ENCODE data around the gene ZNF792.
"Not testable (repeated sequence)": the region's sequence is repeated elsewhere in the genome, so short reads cannot be mapped to it uniquely, and the experiment has no call there.

Gene ZNF792

DNA sequence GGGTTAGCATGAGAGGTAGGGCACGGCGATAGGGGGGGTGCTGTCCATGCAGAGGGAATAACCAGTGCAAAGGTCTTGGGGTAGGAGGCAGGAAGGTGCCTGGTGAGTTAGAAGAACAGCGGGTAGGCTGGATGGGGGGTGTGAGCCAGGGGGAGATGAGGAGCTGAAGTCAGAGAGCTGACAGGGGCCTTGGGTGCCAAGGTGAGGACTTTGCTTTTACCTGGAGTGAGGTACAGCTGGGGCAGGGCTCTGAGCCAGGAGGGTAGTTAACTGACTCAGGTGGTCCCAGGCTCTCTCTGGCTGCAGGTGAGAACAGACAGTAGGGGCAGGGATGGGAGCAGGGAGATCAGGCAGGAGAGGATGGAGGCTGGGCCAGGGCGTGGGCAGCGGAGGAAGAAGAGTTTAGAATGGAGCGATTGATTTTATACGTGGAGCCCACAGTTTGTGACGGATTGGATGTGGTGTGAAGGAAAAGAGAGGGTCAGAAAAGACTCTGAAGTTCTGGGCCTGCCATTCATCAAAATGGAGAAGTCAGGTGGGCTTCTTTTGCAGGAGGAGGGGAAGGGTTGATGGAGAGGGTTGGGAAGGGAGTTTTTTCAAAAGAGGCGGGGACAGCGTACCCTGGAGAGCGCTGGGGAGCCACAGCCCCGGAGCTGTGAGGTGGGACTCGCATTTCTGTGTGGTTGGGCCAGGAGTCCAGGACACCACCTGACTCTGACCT lies 34.9 kb upstream of the ZNF792 start:
- DNase-seq (ENCODE audit: low spot score), result no peak

DNA sequence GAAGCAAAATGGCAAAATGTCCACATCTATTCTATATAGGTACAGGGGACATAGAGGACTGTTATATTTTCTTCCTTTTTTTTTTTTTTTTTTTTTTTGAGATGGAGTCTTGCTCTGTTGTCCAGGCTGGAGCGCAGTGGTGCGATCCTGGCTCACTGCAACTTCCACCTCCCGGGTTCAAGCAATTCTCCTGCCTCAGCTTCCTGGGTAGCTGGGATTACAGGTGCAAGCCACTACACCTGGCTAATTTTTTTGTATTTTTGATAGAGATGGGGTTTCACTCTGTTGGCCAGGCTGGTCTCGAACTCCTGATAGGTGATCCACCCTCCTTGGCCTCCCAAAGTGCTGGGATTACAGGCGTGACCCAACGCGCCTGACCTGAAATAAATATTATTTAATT lies 34.2 kb upstream of the ZNF792 start:
- not testable (repeated sequence) for DNase-seq (ENCODE audit: low spot score)

DNA sequence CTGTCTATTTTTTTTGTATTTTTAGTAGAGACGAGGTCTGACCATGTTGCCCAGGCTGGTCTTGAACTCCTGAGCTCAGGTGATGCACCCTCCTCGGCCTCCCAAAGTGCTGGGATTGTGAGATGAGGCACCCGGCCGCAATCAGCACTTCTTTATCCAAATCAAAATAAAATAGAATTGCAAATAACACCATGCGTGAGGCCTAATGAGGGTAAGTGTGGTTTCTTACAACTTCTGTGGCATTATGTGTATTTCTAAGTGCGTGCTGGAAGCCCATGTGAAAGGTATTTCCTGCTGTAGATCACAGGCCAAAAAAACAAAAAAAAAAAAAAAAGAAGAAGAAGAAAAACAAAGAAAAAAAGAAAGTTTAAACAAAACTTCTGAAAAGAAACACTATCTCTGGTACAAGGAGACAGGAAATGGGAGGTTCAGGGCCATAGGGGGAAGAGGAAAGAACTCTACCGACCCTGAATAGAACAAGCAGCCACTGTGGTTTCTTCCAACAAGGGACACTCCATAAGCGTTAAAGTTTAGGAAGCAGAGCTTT lies 33.1 kb upstream of the ZNF792 start:
- DNase-seq (ENCODE audit: low spot score), result no peak

DNA sequence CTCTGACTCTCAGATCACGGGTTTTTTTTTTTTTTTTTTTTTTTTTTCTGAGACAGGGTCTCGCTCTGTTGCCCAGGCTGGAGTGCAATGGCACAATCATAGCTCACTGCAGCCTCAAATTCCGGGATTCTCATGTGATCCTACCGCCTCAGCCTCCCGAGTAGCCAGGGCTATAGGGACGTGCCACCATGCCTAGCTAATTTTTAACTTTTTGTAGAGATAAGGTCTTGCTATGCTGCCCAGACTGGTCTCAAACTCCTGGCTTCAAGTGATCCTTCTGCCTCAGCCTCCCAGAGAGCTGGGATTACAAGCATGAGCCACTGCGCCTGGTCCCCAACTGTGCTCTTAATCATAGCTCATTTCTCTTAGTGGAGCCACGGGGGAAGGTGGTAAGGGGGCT lies 31.5 kb upstream of the ZNF792 start:
- no peak for DNase-seq (ENCODE audit: low spot score)

DNA sequence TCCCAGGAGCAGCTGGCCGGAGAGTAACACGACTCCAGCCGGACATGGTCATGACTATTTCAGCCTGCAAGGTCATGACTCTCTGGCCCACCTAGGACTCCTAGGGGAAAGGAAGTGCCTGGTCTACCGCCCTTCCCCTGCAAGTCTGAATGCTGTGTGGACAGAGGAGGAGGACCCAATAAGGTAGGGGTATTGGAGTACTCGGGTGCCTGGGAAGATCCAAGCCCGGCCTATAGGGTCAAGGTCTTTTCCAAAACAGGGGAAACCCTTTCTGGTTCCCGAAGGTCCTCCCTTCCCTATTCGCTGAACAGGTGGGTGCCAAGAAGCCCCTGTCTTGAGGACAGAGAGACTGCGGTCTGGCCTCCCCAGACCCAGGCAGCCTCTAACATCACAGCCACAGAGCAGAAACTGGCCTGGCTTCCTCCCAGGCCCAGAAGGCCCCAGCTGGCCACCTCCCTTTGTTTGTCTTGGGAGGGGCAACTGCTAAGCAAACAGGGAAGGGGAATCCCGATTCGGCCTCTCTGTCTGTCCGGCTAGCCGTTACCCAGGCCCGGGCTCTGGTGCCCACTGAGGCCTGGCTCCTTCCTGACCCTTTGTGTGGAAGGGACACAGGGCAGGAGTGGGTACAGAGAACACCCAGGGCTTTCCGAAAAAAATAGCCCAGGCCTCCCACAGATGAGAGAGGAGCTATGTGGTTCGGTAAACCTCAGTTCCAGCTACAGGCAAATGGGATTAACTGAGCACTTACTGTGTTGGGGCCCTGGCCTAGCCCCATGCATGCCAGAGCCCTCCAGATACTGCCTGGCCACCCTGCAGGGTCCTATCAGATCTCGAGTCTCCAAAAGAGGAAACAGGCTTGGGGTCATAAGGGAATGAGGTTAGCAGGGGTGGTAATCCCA lies 30.9 kb upstream of the ZNF792 start:
- no peak for DNase-seq (ENCODE audit: low spot score)

DNA sequence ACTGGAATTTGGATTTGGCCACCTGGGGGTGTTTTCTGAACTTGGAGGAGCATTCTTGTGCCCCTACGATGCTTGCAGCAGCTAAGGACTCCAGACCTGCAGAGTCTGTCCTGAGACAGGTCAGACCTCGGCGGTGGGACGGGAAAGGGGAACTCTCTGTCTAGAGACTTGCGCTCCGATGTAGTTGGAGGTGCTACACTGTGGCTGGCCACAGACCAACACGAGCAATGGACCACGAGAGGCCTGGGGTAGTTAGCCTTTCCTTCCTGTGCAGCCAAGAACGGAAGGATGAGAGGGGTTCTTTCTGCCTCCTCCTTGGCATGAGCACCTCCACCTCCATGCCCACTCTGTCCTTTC lies 30.2 kb upstream of the ZNF792 start:
- no peak for DNase-seq (ENCODE audit: low spot score)

DNA sequence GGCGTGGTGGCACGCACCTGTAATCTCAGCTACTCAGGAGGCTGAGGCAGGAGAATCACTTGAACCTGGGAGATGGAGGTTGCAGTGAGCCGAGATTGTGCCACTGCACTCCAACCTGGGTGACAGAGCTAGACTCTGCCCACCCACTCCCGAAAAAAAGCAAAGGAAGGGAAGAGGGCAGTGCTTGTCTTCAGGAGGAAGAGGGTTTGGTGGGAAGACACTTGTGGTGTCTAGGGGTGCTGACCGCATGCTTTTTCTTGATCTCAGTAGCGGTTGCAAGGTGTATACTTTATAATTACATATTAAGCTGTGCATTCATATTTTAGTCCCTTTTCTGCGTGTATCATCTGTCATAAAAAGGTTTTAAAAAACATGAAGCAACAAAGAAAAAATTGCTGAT lies 28.6 kb upstream of the ZNF792 start:
- DNase-seq (ENCODE audit: low spot score), result not testable (repeated sequence)

DNA sequence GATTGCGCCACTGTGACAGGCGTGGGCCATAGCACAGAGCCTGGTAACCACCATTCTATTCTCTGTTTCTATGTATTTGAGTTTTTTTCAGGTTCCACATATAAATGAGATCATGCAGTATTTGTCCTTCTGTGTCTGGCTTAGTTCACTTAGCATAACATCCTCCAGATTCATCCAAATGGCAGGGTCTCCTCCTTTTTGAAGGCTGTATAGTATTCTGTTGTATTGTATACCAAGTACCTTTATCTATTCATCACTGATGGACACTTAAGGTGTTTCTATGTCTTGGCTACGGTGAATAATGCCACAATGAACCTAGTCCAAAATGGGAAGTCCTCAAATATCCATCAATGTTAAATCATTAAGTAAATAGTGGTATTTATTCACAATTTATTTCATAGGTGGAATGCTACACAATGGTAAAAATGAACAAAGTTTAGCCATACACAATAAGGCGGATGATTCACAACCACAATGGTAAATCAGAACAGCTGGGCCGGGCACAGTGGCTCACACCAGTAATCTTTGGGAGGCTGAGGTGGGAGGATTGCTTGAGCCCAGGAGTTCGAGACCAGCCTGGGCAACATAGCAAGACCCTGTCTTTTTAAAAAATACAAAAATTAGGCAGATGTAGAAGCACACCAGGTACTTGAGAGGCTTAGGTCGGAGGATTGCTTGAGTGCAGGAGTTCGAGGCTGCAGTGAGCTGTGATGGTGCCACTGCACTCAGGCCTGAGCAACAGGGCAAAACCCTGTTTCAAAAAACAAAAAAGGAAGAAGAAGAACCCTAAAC lies 27.7 kb upstream of the ZNF792 start:
- no peak for DNase-seq (ENCODE audit: low spot score)

DNA sequence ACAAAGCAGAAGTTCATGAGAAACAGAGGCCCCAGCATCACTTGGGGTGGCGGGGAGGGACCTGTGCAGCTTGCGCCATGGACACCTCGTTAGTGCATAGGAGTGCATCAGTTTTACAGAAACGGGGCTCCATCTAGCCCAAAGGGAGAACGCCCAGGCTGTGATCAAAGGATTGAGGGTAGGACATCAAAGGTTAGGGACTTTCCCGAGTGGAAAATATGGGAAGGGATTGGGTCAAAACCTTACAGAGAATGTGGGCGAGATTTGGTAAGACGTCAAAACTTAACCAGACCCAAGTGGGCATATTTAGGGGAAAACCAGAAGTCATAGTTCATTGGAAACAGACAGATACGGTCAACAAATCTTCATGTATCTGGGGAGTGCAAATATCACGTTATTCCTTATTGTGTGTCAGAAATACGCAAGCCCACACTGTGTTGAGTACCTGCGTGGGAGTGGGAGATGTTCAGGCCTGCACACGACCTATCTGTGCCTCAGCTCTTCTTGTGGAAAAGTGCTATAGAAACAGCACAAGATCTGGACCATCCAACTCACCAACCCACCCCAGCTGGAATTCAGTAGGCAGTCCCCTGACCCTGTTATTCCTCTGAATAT lies 26.7 kb upstream of the ZNF792 start:
- no peak for DNase-seq (ENCODE audit: low spot score)

DNA sequence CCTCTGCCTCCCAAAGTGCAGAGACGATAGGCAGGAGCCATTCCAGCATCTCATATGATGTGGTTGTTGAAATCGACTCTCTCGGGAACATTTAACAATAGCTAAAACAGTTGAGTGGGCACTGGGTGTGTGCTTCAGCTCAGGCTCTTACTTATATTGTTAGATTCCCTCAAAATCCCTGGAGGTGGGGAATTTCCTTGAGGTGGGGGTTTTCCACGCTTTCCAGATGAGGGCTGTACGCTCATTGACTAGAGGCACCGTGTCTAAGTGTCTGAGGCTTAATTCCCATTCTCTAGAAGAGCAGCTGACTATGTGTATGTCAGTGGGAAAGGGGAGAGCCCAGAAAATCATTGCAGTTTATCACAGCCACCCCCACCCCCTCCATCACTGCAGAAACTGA lies 25.3 kb upstream of the ZNF792 start:
- DNase-seq (ENCODE audit: low spot score), result no peak

DNA sequence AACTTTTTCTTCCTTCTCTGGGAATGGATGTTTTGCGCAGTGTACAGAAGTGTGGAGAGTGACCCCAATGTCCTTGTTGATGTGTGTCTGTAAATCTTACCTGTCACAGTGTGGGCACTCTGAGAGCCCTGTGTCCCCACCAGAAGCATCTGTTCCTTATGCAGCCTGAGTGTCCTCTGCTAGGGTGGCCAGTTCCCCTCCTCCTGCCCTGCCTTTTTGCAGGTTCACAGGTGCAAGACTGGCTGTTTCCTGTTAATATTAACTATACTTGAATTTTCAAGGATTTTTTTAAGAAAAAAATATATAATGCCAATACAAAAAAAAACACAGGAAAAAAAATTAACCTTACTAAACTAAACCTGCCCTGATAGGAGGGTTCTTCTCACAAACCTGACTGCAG lies 24.1 kb upstream of the ZNF792 start:
- no peak for DNase-seq (ENCODE audit: low spot score)

DNA sequence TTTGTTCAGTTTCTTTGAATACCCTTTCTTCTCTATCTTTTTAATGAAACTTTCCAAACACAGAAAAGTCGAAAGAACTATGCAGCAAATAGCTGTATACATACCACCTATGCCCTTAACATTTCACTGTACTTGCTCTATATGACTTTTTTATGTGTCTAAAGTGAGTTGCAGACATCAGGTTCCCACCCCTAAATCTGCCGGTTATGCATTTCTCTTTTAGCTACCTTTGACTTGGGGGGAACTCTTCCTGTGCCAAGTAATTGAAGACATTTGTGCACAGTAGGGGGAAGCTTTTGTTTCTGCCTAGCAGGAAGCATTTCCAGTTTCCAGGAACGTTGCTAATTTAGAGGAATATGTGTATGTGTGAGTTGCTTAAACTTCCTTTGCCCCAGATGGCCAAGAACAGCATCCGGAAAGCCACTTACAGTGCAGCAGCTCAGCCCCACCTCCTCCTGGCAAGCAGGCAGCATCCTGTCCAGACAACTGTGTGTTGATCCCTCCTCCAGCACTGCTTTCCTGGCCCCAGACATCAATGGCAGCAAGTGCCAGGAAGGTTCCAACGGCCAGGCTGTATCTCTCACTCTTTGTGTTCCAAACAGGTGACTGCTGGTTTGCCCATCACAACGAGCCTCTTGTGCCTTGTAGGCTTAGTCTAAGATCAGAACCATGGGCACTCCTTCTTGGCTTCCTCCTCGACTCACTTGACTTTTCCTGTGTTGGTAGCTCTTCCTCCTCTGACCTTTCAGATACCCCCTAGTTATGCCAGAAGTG lies 21.4 kb upstream of the ZNF792 start:
- no peak for DNase-seq (ENCODE audit: low spot score)

DNA sequence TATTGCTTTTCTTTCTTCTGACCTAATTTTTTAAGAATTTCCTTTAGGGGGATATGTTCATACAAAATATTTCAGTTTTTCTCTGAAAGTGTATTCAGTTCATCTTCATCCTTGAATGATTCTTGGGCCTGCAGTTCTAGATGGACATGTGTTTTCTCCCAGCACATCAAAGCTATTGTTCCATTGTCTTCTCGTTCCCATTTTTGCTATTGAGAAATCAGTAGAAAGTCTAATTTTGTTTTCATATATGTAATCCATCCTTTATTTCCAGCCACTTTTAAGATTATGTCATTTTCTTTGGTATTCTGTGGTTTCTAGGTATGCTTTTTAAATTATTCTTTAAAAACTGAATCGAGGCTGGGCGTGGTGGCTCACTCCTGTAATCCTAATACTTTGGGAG lies 20.3 kb upstream of the ZNF792 start:
- DNase-seq (ENCODE audit: low spot score), result no peak

DNA sequence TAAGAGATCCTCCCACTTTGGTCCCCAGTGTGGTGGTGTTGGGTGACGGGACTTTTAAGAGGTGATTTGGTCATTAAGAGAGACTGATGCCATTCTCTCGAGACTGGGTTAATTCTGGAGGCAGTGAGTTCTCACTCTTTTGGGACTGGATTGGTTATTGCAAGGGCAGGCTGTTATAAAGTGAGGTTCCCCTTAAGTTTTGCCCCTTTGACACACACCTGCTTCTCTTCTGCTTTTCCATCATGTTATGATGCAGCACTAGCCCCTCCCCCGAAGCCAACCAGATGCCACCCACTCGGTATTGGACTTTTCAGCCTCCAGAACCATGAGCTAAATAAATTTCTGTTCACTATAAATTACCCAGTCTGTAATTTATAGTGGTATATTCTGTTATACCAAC lies 19.8 kb upstream of the ZNF792 start:
- DNase-seq (ENCODE audit: low spot score), result no peak

DNA sequence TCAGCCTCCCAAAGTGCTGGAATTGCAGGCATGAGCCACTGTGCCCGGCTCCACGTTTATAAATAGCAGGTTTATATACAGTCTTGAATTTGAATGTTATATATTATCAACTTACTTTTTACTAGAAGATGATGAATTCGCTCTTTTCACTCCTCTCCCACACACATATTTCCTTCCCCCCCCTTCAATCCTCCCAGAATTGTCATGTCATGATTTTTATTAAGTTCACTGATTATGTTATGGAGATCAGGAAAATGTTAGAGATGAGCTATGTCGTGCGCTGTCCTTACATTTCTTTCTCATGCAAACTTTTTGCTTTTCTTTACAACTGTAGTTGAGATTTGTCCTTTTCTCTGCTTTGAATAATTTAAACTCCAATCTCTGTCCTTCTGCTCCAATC lies 18.2 kb upstream of the ZNF792 start:
- no peak for DNase-seq (ENCODE audit: low spot score)

DNA sequence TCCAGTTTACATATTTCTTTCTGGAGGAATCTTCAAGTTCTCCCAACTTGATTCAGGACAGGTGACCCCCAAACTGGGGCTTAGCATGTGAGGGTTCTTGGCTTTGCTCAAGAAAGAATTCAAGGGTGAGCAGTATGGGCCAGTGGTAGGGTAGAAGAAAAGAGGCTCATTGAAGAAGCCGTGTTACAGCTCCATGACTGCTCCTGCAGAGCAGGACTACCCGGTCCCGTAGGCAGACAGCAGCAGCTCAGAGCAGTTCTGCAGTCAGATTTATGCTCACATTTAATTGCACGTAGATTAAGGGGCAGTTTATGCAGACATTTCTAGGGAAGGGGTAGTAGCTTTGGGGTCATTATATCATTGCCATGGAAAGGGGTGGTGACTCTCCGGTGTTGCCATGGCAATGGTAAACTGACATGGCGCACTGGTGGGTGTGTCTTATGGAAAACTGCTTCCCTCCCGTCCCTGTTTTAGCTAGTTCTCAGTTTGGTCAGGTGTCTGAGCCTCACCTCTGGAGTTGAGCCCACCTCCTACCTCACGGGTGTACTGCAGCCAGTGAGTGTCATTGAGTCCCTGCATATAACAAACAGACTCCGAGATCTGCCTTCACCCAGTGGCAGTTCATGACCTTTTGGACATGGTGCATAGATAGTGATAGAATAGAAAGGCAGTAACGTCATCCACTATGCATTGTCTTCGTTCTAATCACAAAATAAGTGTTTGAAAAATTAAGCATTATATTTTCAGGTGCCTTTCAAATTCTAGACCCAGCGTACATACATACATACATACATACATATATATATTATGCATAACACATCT lies 16.0 kb upstream of the ZNF792 start:
- no peak for DNase-seq (ENCODE audit: low spot score)

DNA sequence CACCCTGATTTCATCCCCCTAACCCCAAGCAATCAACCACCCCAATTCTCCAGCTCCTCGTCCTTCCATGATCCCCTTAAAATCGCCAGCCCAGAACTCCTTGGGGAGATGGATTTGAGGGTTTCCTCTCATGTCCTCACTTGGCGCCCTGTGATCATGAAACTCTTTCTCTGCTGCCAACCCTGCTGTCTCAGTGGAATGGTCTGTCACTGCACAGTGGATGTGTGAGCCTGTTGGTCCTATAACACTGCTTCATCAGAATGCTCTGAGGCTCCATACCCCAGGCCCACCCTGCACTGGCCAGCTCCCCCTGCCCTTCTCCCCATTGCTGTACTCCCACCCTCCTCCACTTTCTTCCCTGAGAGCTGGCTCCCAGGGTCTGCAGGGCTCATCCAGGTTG lies 12.6 kb upstream of the ZNF792 start:
- no peak for DNase-seq (ENCODE audit: low spot score)

DNA sequence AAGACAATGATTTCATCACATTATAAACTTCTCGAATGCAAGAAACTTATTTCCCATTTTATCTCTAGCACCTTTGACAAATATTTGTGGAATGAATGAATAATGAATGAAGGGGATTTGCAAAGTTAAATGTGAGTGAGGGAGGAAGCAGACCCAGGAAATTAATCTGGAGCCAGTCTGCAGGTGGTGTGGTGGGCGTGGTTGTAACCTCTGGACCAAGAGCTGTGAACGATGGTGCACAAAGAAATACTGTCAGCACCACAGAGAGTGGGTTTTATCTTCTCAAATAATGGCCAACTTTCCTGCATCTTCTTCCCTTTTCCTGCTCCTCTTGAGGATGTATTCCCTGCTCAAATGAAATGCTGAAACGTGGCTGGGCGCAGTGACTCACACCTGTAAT lies 11.0 kb upstream of the ZNF792 start:
- no peak for DNase-seq (ENCODE audit: low spot score)

DNA sequence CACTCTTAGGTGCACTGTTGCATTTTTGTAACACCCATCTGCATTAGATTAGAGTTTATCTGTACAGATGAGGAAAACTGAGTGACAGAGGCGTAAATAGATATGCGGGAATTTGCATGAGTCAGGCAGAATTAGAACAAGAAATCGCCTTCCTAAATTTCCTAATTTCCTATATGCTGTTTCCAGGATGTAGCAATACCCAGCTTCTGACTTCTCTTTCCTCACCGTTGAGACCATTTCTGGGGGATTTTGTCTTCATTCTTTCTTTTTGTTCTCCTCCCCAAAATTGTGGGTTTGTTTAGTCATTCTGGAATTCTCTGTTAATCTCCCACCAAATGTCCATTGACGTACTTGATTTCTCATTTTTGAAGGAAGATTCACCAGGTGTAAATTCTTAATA lies 10.6 kb upstream of the ZNF792 start:
- no peak for DNase-seq (ENCODE audit: low spot score)

DNA sequence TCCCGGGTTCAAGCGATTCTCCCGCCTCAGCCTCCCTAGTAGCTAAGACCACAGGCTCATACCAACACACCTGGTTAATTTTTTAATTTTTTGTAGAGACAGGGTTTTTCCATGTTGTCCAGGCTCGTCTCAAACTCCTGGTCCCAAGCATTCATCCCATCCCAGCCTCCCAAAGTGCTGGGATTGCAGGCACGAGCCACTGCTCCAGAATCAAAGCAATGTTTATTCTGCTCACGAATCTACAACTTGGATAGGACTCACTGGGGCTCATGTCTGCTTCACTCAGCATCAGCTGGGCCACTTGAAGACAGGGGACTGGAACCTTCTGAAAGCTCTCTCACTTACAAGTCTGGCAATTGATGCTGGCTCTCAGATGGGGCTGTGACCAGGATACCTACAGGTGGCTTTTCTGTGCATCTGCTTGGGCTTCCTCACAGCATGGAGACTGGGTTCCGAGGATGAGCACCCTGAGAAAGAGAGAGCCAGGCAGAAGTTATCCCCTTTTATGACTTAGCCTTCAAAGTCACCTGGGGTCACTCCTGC lies 8.2 kb upstream of the ZNF792 start:
- DNase-seq (ENCODE audit: low spot score), result no peak

Measured in COLO829 (cell line).